HG03060 (cell line): ENCODE results near the gene ORC5.

ENCODE experiments used
- ATAC-seq: cut with Tn5 transposase; IDR thresholded peaks from one replicate; pipeline ENCODE4 v1.9.1; 2021; ENCODE audit warnings: low read depth, moderate number of reproducible peaks; ENCODE audit not compliant: unreplicated experiment

ORC5 gene

DNA sequence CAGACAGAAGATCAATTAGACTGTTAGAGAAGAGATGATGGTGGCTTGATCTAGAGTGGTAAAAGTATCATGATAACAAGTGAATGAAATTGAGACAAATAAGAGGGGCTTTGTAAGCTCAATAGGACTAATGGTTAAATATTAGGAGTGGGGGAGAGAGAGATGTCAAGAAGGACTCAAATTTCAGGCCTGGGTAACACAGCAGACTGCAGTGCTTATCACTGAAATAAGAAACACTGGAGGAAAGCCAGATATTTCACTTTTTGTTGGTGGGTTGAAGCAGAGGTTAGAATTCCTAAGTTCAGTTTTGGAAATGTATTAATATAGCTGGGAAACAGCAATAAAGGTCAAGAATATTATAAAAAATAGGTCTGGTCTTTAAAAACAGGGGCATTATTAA lies 74.6 kb downstream of the ORC5 start:
- ATAC-seq, result no peak

DNA sequence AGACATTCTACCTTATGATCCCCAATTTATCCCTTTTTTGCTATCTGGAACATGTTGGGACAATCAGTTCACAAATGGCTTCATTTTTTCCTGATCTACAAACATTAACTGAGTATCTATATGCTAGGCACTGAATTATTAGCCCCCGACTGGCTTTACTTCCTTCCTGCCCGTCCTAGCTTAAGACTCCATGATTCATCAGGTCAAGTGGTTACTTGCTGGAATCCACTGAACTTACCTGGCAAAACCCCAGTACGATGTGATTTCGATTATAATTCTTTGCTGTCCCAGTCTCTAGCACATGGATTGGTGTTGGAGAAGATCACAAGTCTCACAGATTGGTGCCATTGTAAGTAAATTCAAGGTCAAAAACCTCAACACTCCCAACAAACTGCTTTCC lies 77.1 kb downstream of the ORC5 start:
- ATAC-seq, result no peak

DNA sequence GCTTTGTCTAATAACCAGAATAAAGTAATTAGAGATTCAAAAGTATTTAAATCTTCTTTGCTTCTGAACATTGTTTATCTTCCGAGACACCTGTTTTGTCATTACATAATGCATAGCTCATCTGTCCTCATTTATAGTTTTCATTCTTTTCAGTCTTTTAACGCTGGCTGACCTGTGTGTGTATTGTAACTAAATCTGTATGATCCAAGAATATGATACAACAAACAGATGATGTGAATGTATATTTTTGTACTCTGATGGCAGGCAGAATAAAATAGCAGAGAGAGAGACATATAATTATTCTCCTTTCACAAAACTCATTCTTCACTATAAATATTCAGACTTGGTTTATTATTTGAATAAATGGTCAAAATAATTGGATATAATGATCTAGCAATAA lies 80.6 kb downstream of the ORC5 start:
- ATAC-seq, result no peak

DNA sequence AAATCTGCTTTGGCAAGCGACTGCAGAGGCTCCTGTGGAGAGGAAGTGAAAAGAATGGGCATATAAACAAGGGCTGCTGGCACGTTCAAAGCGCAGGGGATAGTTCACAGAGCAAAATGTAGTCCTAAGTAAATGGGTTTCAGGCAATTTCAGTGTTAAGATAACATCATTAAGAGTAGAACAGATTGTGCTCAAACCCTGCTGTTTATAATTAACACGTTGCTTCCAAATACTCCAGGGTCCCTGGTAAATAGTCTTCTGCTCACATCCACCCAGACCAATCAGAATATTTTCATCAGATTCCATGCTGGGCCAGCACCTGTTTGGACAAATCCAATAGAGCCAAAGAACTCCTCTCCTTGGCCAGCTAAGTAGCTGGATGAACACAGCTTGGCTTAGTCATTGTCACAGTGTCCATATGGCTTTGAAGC lies 81.4 kb downstream of the ORC5 start:
- no peak for ATAC-seq

DNA sequence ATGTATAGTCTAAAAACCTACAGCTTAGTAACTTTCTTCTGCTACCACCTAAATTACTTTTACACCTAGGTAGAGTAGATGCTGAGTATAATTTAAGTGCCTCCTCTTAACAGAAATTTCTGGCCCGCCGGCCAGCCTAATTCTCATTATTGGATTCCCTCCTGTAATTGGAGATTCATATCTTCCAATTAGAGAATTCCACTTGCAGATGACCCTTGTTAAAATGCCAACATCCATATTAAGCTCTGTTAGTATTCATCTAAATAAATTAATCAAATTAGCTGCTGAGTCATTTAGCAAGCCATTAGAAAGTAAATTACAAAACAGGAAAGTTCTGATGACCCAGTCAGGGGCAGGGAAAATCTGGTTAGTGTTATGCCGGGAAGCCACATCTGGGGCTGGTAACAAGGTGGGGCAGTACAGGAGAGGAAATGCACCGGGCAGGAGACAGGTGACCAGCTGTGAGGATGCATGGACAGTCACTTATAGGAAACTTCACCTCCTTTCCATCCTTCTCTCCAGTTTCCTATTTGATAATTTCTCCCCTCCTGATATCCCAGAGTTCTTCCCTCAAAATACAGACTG lies 82.8 kb downstream of the ORC5 start:
- no peak for ATAC-seq

DNA sequence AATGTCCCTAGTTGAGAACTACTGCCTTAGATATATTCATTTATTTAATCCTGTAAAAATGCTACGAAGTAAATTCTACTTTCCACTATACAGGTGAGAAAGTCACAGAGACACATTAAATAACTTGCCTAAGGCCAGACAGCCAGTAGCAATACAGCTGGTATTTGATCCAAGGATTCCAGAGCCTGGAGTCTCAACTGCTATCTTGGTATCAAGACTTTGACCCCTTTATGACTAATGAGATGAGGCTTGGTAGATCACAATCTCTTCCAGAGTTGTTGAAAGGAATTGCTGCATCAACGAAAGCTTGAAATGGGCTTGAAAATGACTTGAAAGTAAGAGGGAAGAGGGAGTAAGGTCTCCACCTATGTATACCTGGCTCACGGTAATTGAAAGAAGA lies 83.3 kb downstream of the ORC5 start:
- ATAC-seq, result no peak

DNA sequence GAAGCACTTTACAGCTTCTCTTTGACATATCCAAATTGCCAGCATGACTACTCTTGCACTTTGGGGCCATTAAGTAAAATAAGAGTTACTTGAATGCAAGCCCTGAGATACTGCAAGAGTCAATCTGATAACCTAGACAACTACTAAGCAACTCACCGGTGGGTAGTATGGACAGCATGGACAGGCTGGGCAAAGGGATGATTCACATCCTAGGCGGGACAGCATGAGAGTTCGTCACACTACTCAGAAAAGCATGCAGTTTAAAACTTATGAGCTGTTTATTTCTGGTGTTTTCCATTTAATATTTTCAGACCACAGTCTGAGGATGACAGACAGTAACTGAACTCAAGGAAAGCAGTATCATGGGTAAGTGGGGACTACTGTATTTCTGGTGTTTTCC lies 84.0 kb downstream of the ORC5 start:
- ATAC-seq, result no peak

DNA sequence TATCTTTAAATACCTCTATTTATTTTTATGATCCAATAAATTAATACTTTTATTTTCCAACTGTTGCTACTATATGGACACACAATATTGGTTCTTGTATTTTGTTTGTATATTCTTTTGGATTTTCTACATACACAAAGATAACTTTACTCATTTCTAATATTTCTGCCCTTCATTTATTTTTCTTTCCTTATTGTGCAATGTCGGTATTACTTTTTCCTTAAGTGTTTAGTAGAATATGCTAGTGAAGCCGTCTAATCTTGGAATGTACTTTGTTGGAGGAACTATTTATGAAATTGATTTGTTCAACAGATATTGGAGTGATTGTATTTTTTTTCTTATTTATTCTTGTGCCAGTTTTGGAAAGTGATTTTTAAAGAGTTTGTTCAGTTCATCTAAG lies 94.0 kb downstream of the ORC5 start:
- no peak for ATAC-seq

DNA sequence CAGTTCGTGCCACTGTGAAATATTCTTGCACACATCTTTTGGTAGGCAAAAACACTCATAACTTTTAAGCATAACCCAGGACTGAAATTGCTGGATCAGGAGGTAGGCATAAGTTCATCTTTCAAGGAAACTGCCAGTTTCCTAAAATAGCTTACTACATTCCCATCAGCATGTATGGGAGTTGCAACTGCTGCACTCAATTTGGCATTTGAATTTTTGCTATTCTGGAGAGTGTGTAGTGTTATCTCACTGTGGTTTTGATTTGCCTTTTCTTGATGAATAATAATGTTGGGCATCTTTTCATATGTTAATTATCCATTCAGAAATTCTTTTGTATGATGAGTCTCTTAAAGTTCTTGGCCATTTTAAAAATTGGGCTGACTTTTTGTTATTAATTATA lies 95.2 kb downstream of the ORC5 start:
- ATAC-seq, result no peak

DNA sequence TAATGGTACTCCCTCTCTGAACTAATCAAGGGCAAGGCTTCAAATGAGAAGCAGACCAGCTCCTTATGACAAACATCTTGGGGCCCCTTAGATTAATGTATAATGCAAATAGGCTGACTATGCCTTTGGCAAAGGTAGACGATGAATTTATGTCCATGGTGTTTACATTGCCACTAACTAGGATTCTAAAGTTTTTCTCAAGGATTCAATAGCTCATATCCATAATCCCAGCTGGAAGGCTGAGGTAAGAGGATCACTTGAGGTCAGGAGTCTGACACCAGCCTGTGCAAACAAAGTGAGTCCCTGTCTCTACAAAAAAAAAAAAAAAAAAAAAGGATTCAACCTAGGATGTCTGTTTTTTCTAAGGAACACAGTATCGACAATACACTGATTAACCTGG lies 96.5 kb downstream of the ORC5 start:
- ATAC-seq, result no peak

DNA sequence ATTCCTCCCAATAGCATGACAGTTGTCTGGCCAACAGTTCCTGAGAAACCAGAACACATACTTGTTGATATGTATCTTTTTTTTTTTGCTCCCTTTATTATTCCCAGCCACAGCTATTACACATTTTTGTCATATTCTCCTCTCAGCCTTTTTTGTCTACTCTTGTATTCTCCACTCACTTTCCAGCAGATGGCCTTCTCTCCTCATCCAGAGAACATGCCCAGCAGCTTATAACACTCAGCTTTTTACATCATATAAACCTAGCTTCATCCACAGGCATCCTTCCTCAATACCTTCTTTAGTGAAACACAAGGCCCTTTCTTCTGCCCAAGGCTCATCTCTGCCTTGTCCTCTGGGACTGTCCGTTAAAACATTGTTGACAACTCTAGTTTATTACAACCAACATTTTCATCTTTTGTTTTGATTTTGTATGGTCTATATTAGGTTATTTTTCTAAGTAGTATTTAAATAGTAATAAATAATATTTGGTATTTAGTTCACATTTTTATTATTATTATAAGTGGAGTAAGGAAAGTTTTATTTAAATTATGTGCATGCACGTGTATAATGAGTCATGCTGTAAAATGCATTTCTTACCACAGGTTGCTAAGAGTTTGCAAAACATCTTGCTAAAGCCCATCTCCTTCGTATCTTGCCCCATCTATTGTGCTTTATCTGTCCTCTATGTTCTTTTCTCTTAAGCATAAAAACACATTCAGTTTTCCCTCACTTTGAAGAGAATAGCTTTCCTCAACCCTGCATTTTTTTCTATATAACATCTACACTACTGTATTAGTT lies 101.5 kb downstream of the ORC5 start:
- ATAC-seq, result no peak

DNA sequence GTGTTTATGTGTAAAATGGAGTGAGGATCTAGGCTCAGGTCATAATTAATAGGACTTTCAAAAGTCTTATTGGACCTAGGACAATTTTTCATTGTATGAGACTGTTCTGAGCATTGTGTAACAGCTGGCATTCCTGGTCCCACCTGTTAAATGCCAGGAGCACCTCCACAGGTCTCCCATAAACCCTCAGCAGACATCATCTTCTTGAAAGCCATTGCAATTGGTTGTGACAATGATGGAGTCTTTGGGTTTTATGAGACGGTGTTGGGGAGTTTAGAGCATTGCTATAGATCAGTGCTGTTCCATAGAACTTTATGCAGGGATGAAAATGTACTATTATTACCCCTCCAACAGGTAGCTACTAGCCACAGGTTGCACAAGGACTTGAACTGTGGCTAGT lies 108.9 kb downstream of the ORC5 start:
- ATAC-seq, result no peak

DNA sequence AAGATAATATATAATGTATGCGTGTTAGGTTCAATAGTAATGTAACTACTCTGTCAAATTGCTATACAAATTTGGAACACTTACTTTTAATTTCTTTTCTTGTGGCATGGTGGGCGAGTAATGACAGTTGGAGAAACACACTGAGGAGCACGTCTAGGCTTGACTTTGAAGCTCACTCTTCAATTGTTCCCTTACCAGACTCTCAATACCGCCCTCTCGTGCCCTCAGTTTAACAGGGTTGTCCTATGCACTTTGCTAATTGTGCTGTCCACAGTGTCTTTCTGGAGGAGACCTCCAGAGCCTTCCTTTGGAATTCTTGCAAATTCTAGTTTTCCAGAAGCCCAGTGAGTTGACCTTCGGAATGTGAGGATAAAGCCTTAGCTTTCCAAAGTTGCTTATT lies 111.1 kb downstream of the ORC5 start:
- ATAC-seq, result no peak

DNA sequence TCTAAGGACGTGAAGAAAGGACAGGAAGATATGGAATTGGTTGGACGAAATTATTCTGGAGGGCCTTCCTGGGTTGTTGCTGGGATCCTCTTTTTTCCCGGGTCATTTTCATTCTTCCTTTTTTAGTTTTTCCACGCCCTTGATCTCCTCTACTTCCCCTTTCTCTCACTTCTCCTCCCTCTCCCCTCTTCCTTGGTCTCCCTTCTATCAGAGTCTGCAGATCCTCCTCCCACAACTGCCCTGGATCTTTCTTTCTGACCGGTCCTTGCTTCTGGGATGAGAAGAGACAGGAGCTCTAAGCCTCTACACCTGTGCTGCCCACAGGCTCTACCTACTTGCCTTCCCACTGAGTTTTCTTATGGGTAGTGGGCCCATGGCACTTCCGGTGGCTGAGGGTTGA lies 114.7 kb downstream of the ORC5 start:
- ATAC-seq, result no peak

DNA sequence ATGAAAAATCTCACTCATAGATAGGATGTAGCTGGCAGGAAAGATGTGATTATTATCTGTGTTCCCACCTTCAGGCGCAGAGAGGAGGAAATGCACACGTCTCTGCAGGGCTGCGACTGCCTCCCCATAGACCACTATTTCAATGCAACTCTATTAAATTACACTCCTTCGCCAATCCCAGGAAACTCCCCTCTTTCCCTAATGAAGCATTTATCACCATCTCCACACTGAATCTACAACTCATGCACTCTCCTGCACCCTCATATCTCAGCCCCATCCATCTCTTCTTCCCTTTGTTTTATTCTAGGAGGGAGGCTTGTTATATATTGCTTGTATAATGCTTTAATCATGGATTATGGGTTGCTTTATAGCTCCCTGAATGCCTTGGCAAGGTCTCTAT lies 116.6 kb downstream of the ORC5 start:
- no peak for ATAC-seq

DNA sequence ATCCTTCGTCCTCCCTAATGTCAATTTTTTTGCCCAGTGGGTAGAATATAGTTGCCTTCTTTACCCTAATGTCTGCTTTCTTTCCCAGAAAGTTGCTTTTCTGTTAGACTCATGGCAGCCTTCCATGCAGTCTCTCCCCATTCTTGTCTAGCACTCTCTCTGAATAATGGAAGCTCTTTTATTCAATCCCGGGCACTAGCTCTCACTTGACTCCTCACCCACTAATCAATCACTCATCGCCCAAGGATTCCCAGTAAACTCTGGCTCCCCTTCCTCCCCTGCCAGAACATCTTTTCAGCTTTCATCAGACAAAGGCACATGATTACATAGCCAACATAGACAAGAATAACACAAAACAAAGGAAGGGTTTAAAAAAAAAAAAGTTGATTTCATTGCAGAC lies 118.2 kb downstream of the ORC5 start:
- no peak for ATAC-seq

DNA sequence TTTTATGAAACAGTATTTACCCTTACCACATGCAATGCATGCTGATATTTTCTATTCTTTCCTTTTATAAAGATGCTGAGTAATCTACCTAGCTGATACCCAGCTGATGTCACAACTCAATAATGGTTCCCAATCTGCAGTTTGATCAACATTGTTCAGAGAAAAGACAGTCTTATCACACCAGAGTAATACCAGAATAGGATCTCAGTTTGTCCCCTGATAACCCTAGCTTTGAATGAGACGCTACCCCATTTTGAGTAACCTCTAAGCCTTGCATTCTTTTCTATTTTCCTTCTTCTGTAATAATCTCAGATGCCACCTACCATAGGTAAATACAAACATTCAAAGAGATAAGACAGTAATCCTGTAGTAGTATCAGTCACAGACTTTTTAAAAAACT lies 118.8 kb downstream of the ORC5 start:
- ATAC-seq, result no peak
